Measurements from ENCODE around the gene NADSYN1. TPM values are rescaled to one million over a fixed set of nuclear protein-coding genes. Genes with fewer than 3 reads are reported as not detected.

NADSYN1 gene
- total RNA-seq, 1 donor from 2014 or later = 55.4 TPM

- H3K4me3 Mint-ChIP-seq (ENCODE audit: unreplicated experiment) = no peak overlapping the region
- H3K27me3 Mint-ChIP-seq (ENCODE audit: unreplicated experiment) = no peaks in the 10 kb centered on the region
- no peak overlapping the region for H3K27ac Mint-ChIP-seq (ENCODE audit: unreplicated experiment)
- peaks cover 9% of the 10 kb centered on the region for H3K4me1 Mint-ChIP-seq (ENCODE audit: unreplicated experiment)
- no peak for TF ChIP-seq CTCF (IDR thresholded peaks at IDR 0.05)
- peak; percentile 80 for DNase-seq (ENCODE audit: extremely low spot score, unreplicated experiment)
- no peaks in the 10 kb centered on the region for H3K9me3 Mint-ChIP-seq (ENCODE audit: unreplicated experiment)
- peaks cover 58% of the 10 kb centered on the region for H3K36me3 Mint-ChIP-seq (ENCODE audit: unreplicated experiment)
These were observed 45.1 kb downstream of the NADSYN1 start for GRCh38 chr11:71498091-71498490.

GRCh38 chr11:71499125-71499524 is 46.1 kb downstream of the NADSYN1 start:
- H3K36me3 Mint-ChIP-seq (ENCODE audit: unreplicated experiment) = peaks cover 54% of the 10 kb centered on the region
- H3K9me3 Mint-ChIP-seq (ENCODE audit: unreplicated experiment) = no peaks in the 10 kb centered on the region
- DNase-seq (ENCODE audit: extremely low spot score, unreplicated experiment) = peak; percentile 69
- H3K27me3 Mint-ChIP-seq (ENCODE audit: unreplicated experiment) = no peaks in the 10 kb centered on the region
- no peak for TF ChIP-seq CTCF (IDR thresholded peaks at IDR 0.05)
- peaks cover 9% of the 10 kb centered on the region for H3K4me1 Mint-ChIP-seq (ENCODE audit: unreplicated experiment)
- H3K4me3 Mint-ChIP-seq (ENCODE audit: unreplicated experiment) = no peak overlapping the region
- no peak overlapping the region for H3K27ac Mint-ChIP-seq (ENCODE audit: unreplicated experiment)

- Mint-ChIP-seq H3K27me3 (ENCODE audit: unreplicated experiment) (no peaks in the 10 kb centered on the region), H3K4me3 (ENCODE audit: unreplicated experiment) (no peak overlapping the region), H3K4me1 (ENCODE audit: unreplicated experiment) (peaks cover 10% of the 10 kb centered on the region), H3K27ac (ENCODE audit: unreplicated experiment) (no peak overlapping the region), H3K36me3 (ENCODE audit: unreplicated experiment) (peaks cover 50% of the 10 kb centered on the region), H3K9me3 (ENCODE audit: unreplicated experiment) (no peaks in the 10 kb centered on the region)
- no peak for TF ChIP-seq CTCF (IDR thresholded peaks at IDR 0.05)
- DNase-seq (ENCODE audit: extremely low spot score, unreplicated experiment) = peak; percentile 59
These were observed 46.5 kb downstream of the NADSYN1 start for GRCh38 chr11:71499546-71499945.

GRCh38 chr11:71500601-71501021 is 47.6 kb downstream of the NADSYN1 start:
- Mint-ChIP-seq H3K4me3 (ENCODE audit: unreplicated experiment) (no peak overlapping the region), H3K4me1 (ENCODE audit: unreplicated experiment) (peaks cover 11% of the 10 kb centered on the region), H3K27ac (ENCODE audit: unreplicated experiment) (peak overlapping the region; percentile 14), H3K36me3 (ENCODE audit: unreplicated experiment) (peaks cover 45% of the 10 kb centered on the region), H3K9me3 (ENCODE audit: unreplicated experiment) (no peaks in the 10 kb centered on the region), H3K27me3 (ENCODE audit: unreplicated experiment) (no peaks in the 10 kb centered on the region)
- no peak for TF ChIP-seq CTCF (IDR thresholded peaks at IDR 0.05)
- DNase-seq (ENCODE audit: extremely low spot score, unreplicated experiment) = no peak

GRCh38 chr11:71501071-71501985 is 48.3 kb downstream of the NADSYN1 start:
- no peak for TF ChIP-seq CTCF (IDR thresholded peaks at IDR 0.05)
- peaks cover 46% of the 10 kb centered on the region for H3K36me3 Mint-ChIP-seq (ENCODE audit: unreplicated experiment)

More at GRCh38 chr11:71501071-71501985, 48.3 kb downstream of the NADSYN1 start:
- no peak overlapping the region for H3K27ac Mint-ChIP-seq (ENCODE audit: unreplicated experiment)
- DNase-seq (ENCODE audit: extremely low spot score, unreplicated experiment) = peak; percentile 79
- H3K27me3 Mint-ChIP-seq (ENCODE audit: unreplicated experiment) = no peaks in the 10 kb centered on the region
- H3K4me3 Mint-ChIP-seq (ENCODE audit: unreplicated experiment) = no peak overlapping the region
- peaks cover 11% of the 10 kb centered on the region for H3K4me1 Mint-ChIP-seq (ENCODE audit: unreplicated experiment)
- no peaks in the 10 kb centered on the region for H3K9me3 Mint-ChIP-seq (ENCODE audit: unreplicated experiment)

All from osteocyte (in vitro differentiated cells).